B cell (primary cell): ENCODE results near the gene GRIN2D. TPM values are rescaled to one million over a fixed set of nuclear protein-coding genes. Genes with fewer than 3 reads are reported as not detected.

Experiments
- ATAC-seq: fragments of 200-7000 bp; cut with Tn5 transposase; one replicate; pipeline ENCODE4 v1.10.0; 2021; ENCODE audit warnings: low read depth, mild to moderate bottlenecking, moderate number of reproducible peaks, moderate library complexity
- CTCF ChIA-PET: fragments of 350-600 bp; sonication (Branson Sonifier 250); formaldehyde crosslinking; loops from one replicate; lab custom pipeline; 2021; ENCODE audit warnings: antibody characterized with exemption, inconsistent platforms; lab: Charles Lee
- POLR2A ChIA-PET: fragments of 350-600 bp; sonication (Branson Sonifier 250); formaldehyde crosslinking; loops from one replicate; lab custom pipeline; 2021; ENCODE audit warnings: antibody characterized with exemption; lab: Charles Lee
- DNase-seq: peaks from one replicate; pipeline ENCODE4 v3.0.0; 2013
- H2AFZ ChIP-seq: 2 replicates; pipeline ENCODE4 v1.6.1; 2012; ENCODE audit warnings: mild to moderate bottlenecking, low read depth, low read length; ENCODE audit not compliant: insufficient read depth, poor library complexity, severe bottlenecking
- H3K27ac ChIP-seq, 2 donors: 1 replicate in 1 of 2; 2 replicates in 1 of 2; pipeline ENCODE4 v1.5.1; 2012 to 2013; ENCODE audit warnings: low read length in 2 of 2, mild to moderate bottlenecking in 2 of 2, moderate library complexity in 1 of 2
- H3K27me3 ChIP-seq, 4 experiments: fragments of 200-600 bp in 1 of 4; sonication (generic) in 1 of 4; replicated peaks in 1 of 4; 1 replicate in 2 of 4; 2 replicates in 2 of 4; pipeline versions ENCODE4 v1.6.1 to v1.7.0; 2013 to 2016; ENCODE audit warnings: low read length in 3 of 4, mild to moderate bottlenecking in 2 of 4, mixed read lengths in 1 of 4, moderate library complexity in 1 of 4; ENCODE audit not compliant: insufficient read depth in 4 of 4, control insufficient read depth in 3 of 4; ENCODE audit errors: control extremely low read depth in 1 of 4
- H3K36me3 ChIP-seq, 2 experiments: replicated peaks in 1 of 2; 1 replicate in 1 of 2; 2 replicates in 1 of 2; pipeline versions ENCODE4 v1.6.1 to v1.7.1; 2013; ENCODE audit warnings: low read length in 1 of 2; ENCODE audit not compliant: insufficient read depth in 2 of 2, control insufficient read depth in 1 of 2; ENCODE audit errors: control extremely low read depth in 1 of 2, extremely low read depth in 1 of 2
- H3K4me1 ChIP-seq, 2 donors: fragments of 200-600 bp in 1 of 2; sonication (generic) in 1 of 2; 1 replicate in 1 of 2; 2 replicates in 1 of 2; pipeline versions ENCODE4 v1.5.1 to v1.6.1; 2013 to 2017; ENCODE audit warnings: low read length in 2 of 2; ENCODE audit not compliant: control insufficient read depth in 2 of 2, insufficient read depth in 2 of 2
- H3K4me2 ChIP-seq: replicated peaks from 2 replicates; pipeline ENCODE3; 2012; ENCODE audit warnings: mild to moderate bottlenecking, low read depth, low read length; ENCODE audit not compliant: poor library complexity, severe bottlenecking
- H3K4me3 ChIP-seq, 5 experiments: fragments of 200-600 bp in 1 of 5; sonication (generic) in 1 of 5; 1 replicate in 3 of 5; 2 replicates in 2 of 5; pipeline versions ENCODE4 v1.5.1 to v1.7.0; 2011 to 2016; ENCODE audit warnings: low read length in 4 of 5, mild to moderate bottlenecking in 4 of 5, low read depth in 2 of 5, control low read depth in 1 of 5, moderate library complexity in 1 of 5; ENCODE audit not compliant: insufficient read depth in 1 of 5; ENCODE audit errors: control extremely low read depth in 1 of 5, extremely low read depth in 1 of 5
- H3K79me2 ChIP-seq: fragments of 200-600 bp; sonication (generic); one replicate; pipeline ENCODE4 v1.6.0; 2016; ENCODE audit warnings: low read length; ENCODE audit not compliant: control insufficient read depth, insufficient read depth
- H3K9ac ChIP-seq: fragments of 200-600 bp; sonication (generic); 2 replicates; pipeline ENCODE4 v1.6.1; 2017; ENCODE audit warnings: mild to moderate bottlenecking, low read length, moderate library complexity
- H3K9me3 ChIP-seq, 3 donors: one replicate each; pipeline versions ENCODE4 v1.6.1 to v1.7.1; 2013; ENCODE audit warnings: low read length in 2 of 3; ENCODE audit not compliant: control insufficient read depth in 2 of 3, insufficient read depth in 1 of 3; ENCODE audit errors: control extremely low read depth in 1 of 3
- H4K20me1 ChIP-seq: 2 replicates; pipeline ENCODE4 v1.6.0; 2012; ENCODE audit warnings: mild to moderate bottlenecking, low read length; ENCODE audit not compliant: insufficient read depth, control insufficient read depth, poor library complexity, severe bottlenecking
- H3K27ac Mint-ChIP-seq: one replicate; pipeline ENCODE4 v1.8.0; 2021; ENCODE audit warnings: mixed read lengths
- H3K27me3 Mint-ChIP-seq: one replicate; pipeline ENCODE4 v1.8.0; 2021; ENCODE audit warnings: mixed read lengths
- H3K4me1 Mint-ChIP-seq: one replicate; pipeline ENCODE4 v1.8.0; 2021; ENCODE audit warnings: mixed read lengths
- H3K4me3 Mint-ChIP-seq: one replicate; pipeline ENCODE4 v1.8.0; 2021; ENCODE audit warnings: mixed read lengths
- H3K9me3 Mint-ChIP-seq: one replicate; pipeline ENCODE4 v1.8.0; 2022; ENCODE audit warnings: mixed read lengths; ENCODE audit not compliant: insufficient read depth
- EZH2 ChIP-seq: IDR thresholded peaks from 2 replicates; pipeline ENCODE4 v1.6.1; 2012; ENCODE audit warnings: borderline replicate concordance, low read depth, mild to moderate bottlenecking, moderate library complexity, low read length; ENCODE audit not compliant: insufficient read depth, poor library complexity, severe bottlenecking
- WGBS: methylation state at CpG from one replicate; pipeline ENCODE4 v1.1.5; 2013; ENCODE audit warnings: missing lambda C conversion rate; ENCODE audit not compliant: insufficient coverage; 5-methylcytosine and 5-hydroxymethylcytosine counted together
- intact Hi-C: fragments of 100-400 bp; cut with micrococcal nuclease; formaldehyde crosslinking; loops from one replicate; pipeline ENCODE4 v1.10.0; 2022
- polyA plus RNA-seq: library from polyadenylated mRNA; depleted of rRNA; stranded (reverse); fragments of >200 nt; gene quantifications from 2 replicates; pipeline ENCODE4 v1.2.3, GENCODE V29; 2012
- total RNA-seq, 2 donors: library from RNA; stranded (reverse); fragments of 120-200 nt in 1 of 2; gene quantifications; 1 replicate in 1 of 2; 2 replicates in 1 of 2; pipeline versions ENCODE4 v1.2.3 to v1.2.4, GENCODE V29; 2013 to 2022
- TF ChIP-seq, protein P1 (sequence below): fragments of 200-600 bp; IDR thresholded peaks from one replicate; pipeline ENCODE4 v1.8.0; 2022; ENCODE audit warnings: antibody characterized with exemption, mild to moderate bottlenecking

The GRIN2D gene
- total and polyA plus RNA-seq, 2 donors (not counting 1 experiment from before 2014, with no cell fraction given), result not detected

- Mint-ChIP-seq H3K27me3 (peaks cover 33% of the 10 kb centered on the region), H3K27ac (peak overlapping the region; percentile 26), H3K4me1 (peaks cover 33% of the 10 kb centered on the region), H3K9me3 (no peaks in the 10 kb centered on the region), H3K4me3 (peak overlapping the region; percentile 69)
- Histone ChIP-seq H3K4me3 (peak overlapping the region in 1 of 5 experiments; percentile 41), H3K36me3 (peaks cover 0 to 13% of the 10 kb centered on the region in 2 experiments), H3K9me3 (peaks cover 0 to 19% (median 0%) of the 10 kb centered on the region in 3 donors), H3K27ac (no peak overlapping the region), H3K9ac (peak overlapping the region; percentile 47), H3K4me1 (peaks cover 54 to 59% of the 10 kb centered on the region in 2 donors), H3K4me2 (peak overlapping the region; percentile 72), H3K27me3 (peaks cover 0 to 55% (median 33%) of the 10 kb centered on the region in 4 experiments), H4K20me1 (no peaks in the 10 kb centered on the region), H2AFZ (peak overlapping the region; percentile 56), H3K79me2 (peaks cover 18% of the 10 kb centered on the region)
- TF ChIP-seq, protein P1, sequence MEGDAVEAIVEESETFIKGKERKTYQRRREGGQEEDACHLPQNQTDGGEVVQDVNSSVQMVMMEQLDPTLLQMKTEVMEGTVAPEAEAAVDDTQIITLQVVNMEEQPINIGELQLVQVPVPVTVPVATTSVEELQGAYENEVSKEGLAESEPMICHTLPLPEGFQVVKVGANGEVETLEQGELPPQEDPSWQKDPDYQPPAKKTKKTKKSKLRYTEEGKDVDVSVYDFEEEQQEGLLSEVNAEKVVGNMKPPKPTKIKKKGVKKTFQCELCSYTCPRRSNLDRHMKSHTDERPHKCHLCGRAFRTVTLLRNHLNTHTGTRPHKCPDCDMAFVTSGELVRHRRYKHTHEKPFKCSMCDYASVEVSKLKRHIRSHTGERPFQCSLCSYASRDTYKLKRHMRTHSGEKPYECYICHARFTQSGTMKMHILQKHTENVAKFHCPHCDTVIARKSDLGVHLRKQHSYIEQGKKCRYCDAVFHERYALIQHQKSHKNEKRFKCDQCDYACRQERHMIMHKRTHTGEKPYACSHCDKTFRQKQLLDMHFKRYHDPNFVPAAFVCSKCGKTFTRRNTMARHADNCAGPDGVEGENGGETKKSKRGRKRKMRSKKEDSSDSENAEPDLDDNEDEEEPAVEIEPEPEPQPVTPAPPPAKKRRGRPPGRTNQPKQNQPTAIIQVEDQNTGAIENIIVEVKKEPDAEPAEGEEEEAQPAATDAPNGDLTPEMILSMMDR, result no peak
- TF ChIP-seq EZH2, result no peak
- no peak for ATAC-seq
- intact Hi-C loops, result loop anchor here (10.0 kb wide), 1 partner anchor 102 kb away; no protein-coding TSS in a partner anchor
- POLR2A ChIA-PET, result interaction anchor here (0.6 to 1.3 kb wide), 3 partner anchors 18 to 184 kb away, joined by 3 to 4 read pairs (median 4); partner anchors contain the start of gene TMEM143
- no peak for DNase-seq
- 93% methylated on average over 14 of the region's 15 CpGs for WGBS
- CTCF ChIA-PET, result interaction anchor here (0.8 to 2.0 kb wide), 4 partner anchors 10 to 367 kb away, joined by 3 to 5 read pairs (median 4); partner anchors contain the start of gene GRWD1
Observed at GRCh38 chr19:48392860-48393558, 459 bp upstream of the GRIN2D start.
